Panc1 (cell line): Measurements from ENCODE around the gene DLL4. TPM values are rescaled to one million over a fixed set of nuclear protein-coding genes. Genes with fewer than 3 reads are reported as not detected.

Source experiments
- ATAC-seq: fragments of 200-7000 bp; cut with Tn5 transposase; 2 replicates; pipeline ENCODE4 v1.9.1; 2020; ENCODE audit warnings: mild to moderate bottlenecking, moderate library complexity
- BruUV-seq: library from RNA; stranded (reverse); fragments of 400-500 nt; replicated peaks from 2 replicates; lab custom pipeline; 2021; lab: Mats Ljungman, UMichigan
- CTCF ChIA-PET: fragments of 300-600 bp; sonication (Branson Sonifier 250); formaldehyde crosslinking; loops from one replicate; lab custom pipeline; 2022; ENCODE audit warnings: antibody characterized with exemption; lab: Charles Lee
- POLR2A ChIA-PET: fragments of 300-600 bp; sonication (Branson Sonifier 250); formaldehyde crosslinking; loops from one replicate; lab custom pipeline; 2022; ENCODE audit warnings: antibody characterized with exemption; lab: Charles Lee
- DNase-seq: peaks from one replicate; pipeline ENCODE4 v3.0.0-alpha.2; 2010; ENCODE audit warnings: low read depth, low spot score
- H3K27ac ChIP-seq: 2 replicates; pipeline ENCODE4 v1.5.1; 2011; ENCODE audit warnings: mild to moderate bottlenecking, low read length, inconsistent platforms
- H3K27me3 ChIP-seq: fragments of 200-500 bp; sonication (Bioruptor generic); 2 replicates; pipeline ENCODE4 v1.6.0; 2014; ENCODE audit warnings: low read length, inconsistent platforms; ENCODE audit not compliant: control insufficient read depth, insufficient read depth
- H3K36me3 ChIP-seq: fragments of 200-500 bp; sonication (Bioruptor generic); 2 replicates; pipeline ENCODE4 v1.5.1; 2014; ENCODE audit warnings: inconsistent platforms, mild to moderate bottlenecking, low read length, moderate library complexity; ENCODE audit not compliant: control insufficient read depth, insufficient read depth
- H3K4me1 ChIP-seq: 2 replicates; pipeline ENCODE4 v1.5.1; 2011; ENCODE audit warnings: inconsistent platforms, mild to moderate bottlenecking, low read length, moderate library complexity; ENCODE audit not compliant: control insufficient read depth, insufficient read depth
- H3K4me3 ChIP-seq, 2 experiments: 2 replicates each; pipeline ENCODE4 v1.5.1; 2011 to 2012; ENCODE audit warnings: low read depth in 2 of 2, low read length in 2 of 2, mild to moderate bottlenecking in 2 of 2, inconsistent platforms in 1 of 2, moderate library complexity in 1 of 2
- H3K9me3 ChIP-seq: fragments of 200-500 bp; sonication (Bioruptor generic); 2 replicates; pipeline ENCODE4 v1.5.1; 2014; ENCODE audit warnings: low read depth, mild to moderate bottlenecking, inconsistent platforms, low read length, moderate library complexity; ENCODE audit not compliant: control insufficient read depth, insufficient read depth
- CTCF ChIP-seq: fragments of 450-650 bp; IDR thresholded peaks from 2 replicates; pipeline ENCODE4 v1.5.1; 2017; ENCODE audit warnings: mild to moderate bottlenecking
- POLR2AphosphoS5 ChIP-seq: IDR thresholded peaks from 2 replicates; pipeline ENCODE4 v1.6.1; 2012; ENCODE audit warnings: mild to moderate bottlenecking, low read depth, low read length, moderate library complexity
- SIN3A ChIP-seq: IDR thresholded peaks from 2 replicates; pipeline ENCODE4 v1.6.1; 2012; ENCODE audit warnings: low read depth, mild to moderate bottlenecking, low read length, moderate library complexity, borderline replicate concordance; ENCODE audit not compliant: insufficient read depth
- TCF7L2 ChIP-seq: IDR thresholded peaks from 2 replicates; pipeline ENCODE4 v1.6.1; 2011; ENCODE audit warnings: mild to moderate bottlenecking, low read depth, low read length, inconsistent platforms
- in situ Hi-C: cut with HindIII; loops from 2 replicates; pipeline ENCODE4 v1.10.0; 2016; ENCODE audit warnings: low sequenced_read_pairs, low pct_unique_long_range_greater_than_20kb
- intact Hi-C: fragments of 100-400 bp; cut with micrococcal nuclease; formaldehyde crosslinking; loops from one replicate; pipeline ENCODE4 v1.10.0; 2022; ENCODE audit not compliant: unreplicated experiment
- total RNA-seq: library from RNA; stranded (reverse); gene quantifications from one replicate; pipeline ENCODE4 v1.2.1, GENCODE V29; 2021; ENCODE audit not compliant: unreplicated experiment
- TF ChIP-seq, protein P1 (sequence below), 2 experiments: IDR thresholded peaks; 2 replicates each; pipeline ENCODE4 v1.6.1; 2011 to 2012; ENCODE audit warnings: low read depth in 2 of 2, control low read depth in 1 of 2, low read length in 1 of 2, mild to moderate bottlenecking in 1 of 2, moderate library complexity in 1 of 2; ENCODE audit not compliant: insufficient read depth in 1 of 2

Gene DLL4
- total RNA-seq, 1 experiment from 2014 or later = 0.31 TPM

GRCh38 chr15:40934457-40934856 lies 5.3 kb downstream of the DLL4 start:
- ChIA-PET POLR2A (no interaction called here), CTCF (interaction anchor here (0.7 kb wide), 1 partner anchor 287 kb away, joined by 5 read pairs; no protein-coding TSS in a partner anchor)
- H3K27me3 ChIP-seq = peaks cover 3% of the 10 kb centered on the region; the same call in 1 of the 2 replicates
- intact Hi-C loops (no loop called here), in situ Hi-C loops (no loop called here)
- no peak overlapping the region for H3K27ac ChIP-seq
- H3K36me3 ChIP-seq = no peaks in the 10 kb centered on the region
- H3K4me1 ChIP-seq = peaks cover 12% of the 10 kb centered on the region; the same call in 1 of the 2 replicates
- TF ChIP-seq CTCF = no peak
- no TSS peak for BruUV-seq
- H3K4me3 ChIP-seq = no peak overlapping the region
- DNase-seq (no peak), ATAC-seq (no peak)
- H3K9me3 ChIP-seq = no peaks in the 10 kb centered on the region

- no peak for ATAC-seq
- no TSS peak for BruUV-seq
- ChIA-PET POLR2A (interaction anchor here (0.5 kb wide), 1 partner anchor 15 kb away, joined by 15 read pairs; no protein-coding TSS in a partner anchor), CTCF (interaction anchor here (0.6 kb wide), 1 partner anchor 30 kb away, joined by 6 read pairs; no protein-coding TSS in a partner anchor)
- intact Hi-C loops (no loop called here), in situ Hi-C loops (no loop called here)
- H3K4me3 ChIP-seq = no peak overlapping the region
- no peaks in the 10 kb centered on the region for H3K27me3 ChIP-seq
- no peak for DNase-seq
- no peak for TF ChIP-seq CTCF
- TF ChIP-seq, protein P1, sequence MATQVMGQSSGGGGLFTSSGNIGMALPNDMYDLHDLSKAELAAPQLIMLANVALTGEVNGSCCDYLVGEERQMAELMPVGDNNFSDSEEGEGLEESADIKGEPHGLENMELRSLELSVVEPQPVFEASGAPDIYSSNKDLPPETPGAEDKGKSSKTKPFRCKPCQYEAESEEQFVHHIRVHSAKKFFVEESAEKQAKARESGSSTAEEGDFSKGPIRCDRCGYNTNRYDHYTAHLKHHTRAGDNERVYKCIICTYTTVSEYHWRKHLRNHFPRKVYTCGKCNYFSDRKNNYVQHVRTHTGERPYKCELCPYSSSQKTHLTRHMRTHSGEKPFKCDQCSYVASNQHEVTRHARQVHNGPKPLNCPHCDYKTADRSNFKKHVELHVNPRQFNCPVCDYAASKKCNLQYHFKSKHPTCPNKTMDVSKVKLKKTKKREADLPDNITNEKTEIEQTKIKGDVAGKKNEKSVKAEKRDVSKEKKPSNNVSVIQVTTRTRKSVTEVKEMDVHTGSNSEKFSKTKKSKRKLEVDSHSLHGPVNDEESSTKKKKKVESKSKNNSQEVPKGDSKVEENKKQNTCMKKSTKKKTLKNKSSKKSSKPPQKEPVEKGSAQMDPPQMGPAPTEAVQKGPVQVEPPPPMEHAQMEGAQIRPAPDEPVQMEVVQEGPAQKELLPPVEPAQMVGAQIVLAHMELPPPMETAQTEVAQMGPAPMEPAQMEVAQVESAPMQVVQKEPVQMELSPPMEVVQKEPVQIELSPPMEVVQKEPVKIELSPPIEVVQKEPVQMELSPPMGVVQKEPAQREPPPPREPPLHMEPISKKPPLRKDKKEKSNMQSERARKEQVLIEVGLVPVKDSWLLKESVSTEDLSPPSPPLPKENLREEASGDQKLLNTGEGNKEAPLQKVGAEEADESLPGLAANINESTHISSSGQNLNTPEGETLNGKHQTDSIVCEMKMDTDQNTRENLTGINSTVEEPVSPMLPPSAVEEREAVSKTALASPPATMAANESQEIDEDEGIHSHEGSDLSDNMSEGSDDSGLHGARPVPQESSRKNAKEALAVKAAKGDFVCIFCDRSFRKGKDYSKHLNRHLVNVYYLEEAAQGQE (IDR thresholded peaks at IDR 0.05; ENCODE audit: insufficient read depth in 1 of 2, low read depth in 2 of 2, low read length in 1 of 2) = no peak
- no peak for TF ChIP-seq SIN3A
- no peak for TF ChIP-seq POLR2AphosphoS5
- TF ChIP-seq TCF7L2 = no peak
- H3K36me3 ChIP-seq = no peaks in the 10 kb centered on the region
- H3K9me3 ChIP-seq = no peaks in the 10 kb centered on the region
- no peak overlapping the region for H3K27ac ChIP-seq
- H3K4me1 ChIP-seq = peaks cover 12% of the 10 kb centered on the region
Measured at GRCh38 chr15:40936234-40936708, 7.1 kb downstream of the DLL4 start.
